ENCODE data around the gene HIGD1B. TPM values are rescaled to one million over a fixed set of nuclear protein-coding genes. Genes with fewer than 3 reads are reported as not detected.

The HIGD1B gene
- total RNA-seq, 1 donor from 2014 or later: not detected

- no peak overlapping the region for H3K27ac Mint-ChIP-seq (ENCODE audit: unreplicated experiment)
- no peak for FAIRE-seq
- H3K9me3 Mint-ChIP-seq (ENCODE audit: unreplicated experiment): no peaks in the 10 kb centered on the region
- peaks cover 3% of the 10 kb centered on the region for H3K27me3 Mint-ChIP-seq (ENCODE audit: low read depth, unreplicated experiment)
- Histone ChIP-seq H4K20me1 (ENCODE audit: insufficient read depth, low read length) (no peaks in the 10 kb centered on the region), H2AFZ (ENCODE audit: low read depth, low read length) (no peak overlapping the region), H3K79me2 (ENCODE audit: insufficient read depth, low read length) (no peaks in the 10 kb centered on the region), H3K4me2 (ENCODE audit: low read length) (no peak overlapping the region), H3K4me1 (ENCODE audit: insufficient read depth, low read length) (no peaks in the 10 kb centered on the region), H3K27me3 (ENCODE audit: insufficient read depth, low read length) (no peaks in the 10 kb centered on the region), H3K9ac (ENCODE audit: low read length) (no peak overlapping the region), H3K4me3 (ENCODE audit: insufficient read depth, low read depth, low read length) (no peak overlapping the region), H3K36me3 (ENCODE audit: insufficient read depth, low read length) (no peaks in the 10 kb centered on the region), H3K27ac (ENCODE audit: low read depth, low read length) (no peak overlapping the region), H3K9me3 (ENCODE audit: insufficient read depth, low read depth, low read length) (no peaks in the 10 kb centered on the region)
- no peak for DNase-seq (ENCODE audit: low read depth)
- H3K4me1 Mint-ChIP-seq (ENCODE audit: low read depth, unreplicated experiment): peaks cover 4% of the 10 kb centered on the region
- H3K36me3 Mint-ChIP-seq (ENCODE audit: low read depth, unreplicated experiment): no peaks in the 10 kb centered on the region
- no peak overlapping the region for H3K4me3 Mint-ChIP-seq (ENCODE audit: unreplicated experiment)
- TF ChIP-seq EZH2 (IDR thresholded peaks at IDR 0.05; ENCODE audit: insufficient read depth, low read length): no peak
Observed at GRCh38 chr17:44837196-44837595, 10.5 kb upstream of the HIGD1B start.

GRCh38 chr17:44840274-44840673 lies 7.4 kb upstream of the HIGD1B start:
- H3K4me1 Mint-ChIP-seq (ENCODE audit: low read depth, unreplicated experiment): peaks cover 12% of the 10 kb centered on the region
- no peak overlapping the region for H3K4me2 ChIP-seq (ENCODE audit: low read length)
- no peak overlapping the region for H3K27ac Mint-ChIP-seq (ENCODE audit: unreplicated experiment)
- peaks cover 8% of the 10 kb centered on the region for H3K4me1 ChIP-seq (ENCODE audit: insufficient read depth, low read length)
- H4K20me1 ChIP-seq (ENCODE audit: insufficient read depth, low read length): no peaks in the 10 kb centered on the region
- no peak for FAIRE-seq
- H3K9me3 Mint-ChIP-seq (ENCODE audit: unreplicated experiment): no peaks in the 10 kb centered on the region
- H3K27me3 ChIP-seq (ENCODE audit: insufficient read depth, low read length): no peaks in the 10 kb centered on the region
- no peaks in the 10 kb centered on the region for H3K36me3 ChIP-seq (ENCODE audit: insufficient read depth, low read length)
- H3K27ac ChIP-seq (ENCODE audit: low read depth, low read length): no peak overlapping the region
- H3K4me3 Mint-ChIP-seq (ENCODE audit: unreplicated experiment): no peak overlapping the region
- no peaks in the 10 kb centered on the region for H3K27me3 Mint-ChIP-seq (ENCODE audit: low read depth, unreplicated experiment)
- H3K4me3 ChIP-seq (ENCODE audit: insufficient read depth, low read depth, low read length): no peak overlapping the region
- no peak for DNase-seq (ENCODE audit: low read depth)
- no peak overlapping the region for H2AFZ ChIP-seq (ENCODE audit: low read depth, low read length)
- no peaks in the 10 kb centered on the region for H3K9me3 ChIP-seq (ENCODE audit: insufficient read depth, low read depth, low read length)
- H3K9ac ChIP-seq (ENCODE audit: low read length): no peak overlapping the region
- H3K79me2 ChIP-seq (ENCODE audit: insufficient read depth, low read length): no peaks in the 10 kb centered on the region
- TF ChIP-seq CTCF (IDR thresholded peaks at IDR 0.05; ENCODE audit: insufficient read depth, low read depth, low read length) (no peak), EZH2 (IDR thresholded peaks at IDR 0.05; ENCODE audit: insufficient read depth, low read length) (no peak)
- no peaks in the 10 kb centered on the region for H3K36me3 Mint-ChIP-seq (ENCODE audit: low read depth, unreplicated experiment)

GRCh38 chr17:44840936-44841335 lies 6.7 kb upstream of the HIGD1B start:
- H4K20me1 ChIP-seq (ENCODE audit: insufficient read depth, low read length): no peaks in the 10 kb centered on the region
- H3K9me3 ChIP-seq (ENCODE audit: insufficient read depth, low read depth, low read length): no peaks in the 10 kb centered on the region
- no peaks in the 10 kb centered on the region for H3K9me3 Mint-ChIP-seq (ENCODE audit: unreplicated experiment)
- DNase-seq (ENCODE audit: low read depth): no peak
- H3K79me2 ChIP-seq (ENCODE audit: insufficient read depth, low read length): no peaks in the 10 kb centered on the region
- H3K36me3 Mint-ChIP-seq (ENCODE audit: low read depth, unreplicated experiment): no peaks in the 10 kb centered on the region
- peaks cover 8% of the 10 kb centered on the region for H3K4me1 ChIP-seq (ENCODE audit: insufficient read depth, low read length)
- no peak overlapping the region for H3K9ac ChIP-seq (ENCODE audit: low read length)
- TF ChIP-seq CTCF (IDR thresholded peaks at IDR 0.05; ENCODE audit: insufficient read depth, low read depth, low read length) (no peak), EZH2 (IDR thresholded peaks at IDR 0.05; ENCODE audit: insufficient read depth, low read length) (no peak)
- peaks cover 12% of the 10 kb centered on the region for H3K4me1 Mint-ChIP-seq (ENCODE audit: low read depth, unreplicated experiment)
- no peaks in the 10 kb centered on the region for H3K27me3 ChIP-seq (ENCODE audit: insufficient read depth, low read length)
- H3K4me3 Mint-ChIP-seq (ENCODE audit: unreplicated experiment): no peak overlapping the region
- H3K4me2 ChIP-seq (ENCODE audit: low read length): no peak overlapping the region
- no peak for FAIRE-seq
- H3K36me3 ChIP-seq (ENCODE audit: insufficient read depth, low read length): no peaks in the 10 kb centered on the region
- H3K4me3 ChIP-seq (ENCODE audit: insufficient read depth, low read depth, low read length): no peak overlapping the region
- H2AFZ ChIP-seq (ENCODE audit: low read depth, low read length): no peak overlapping the region
- no peaks in the 10 kb centered on the region for H3K27me3 Mint-ChIP-seq (ENCODE audit: low read depth, unreplicated experiment)
- no peak overlapping the region for H3K27ac ChIP-seq (ENCODE audit: low read depth, low read length)
- no peak overlapping the region for H3K27ac Mint-ChIP-seq (ENCODE audit: unreplicated experiment)

All from astrocyte (in vitro differentiated cells and primary cell).